ENCODE data around the gene EHMT1.

Gene EHMT1

GRCh38 chr9:137813167-137813566, 194.4 kb downstream of the EHMT1 start:
- no peak for DNase-seq

- no peak for DNase-seq
Measured at GRCh38 chr9:137813651-137814415, 195.0 kb downstream of the EHMT1 start.

- DNase-seq, result no peak
Measured at GRCh38 chr9:137814436-137814835, 195.6 kb downstream of the EHMT1 start.

- no peak for DNase-seq
Measured at GRCh38 chr9:137814841-137815240, 196.0 kb downstream of the EHMT1 start.

GRCh38 chr9:137815256-137816255, 196.8 kb downstream of the EHMT1 start:
- no peak for DNase-seq

- no peak for DNase-seq
Measured at GRCh38 chr9:137816531-137817235, 197.9 kb downstream of the EHMT1 start.

- DNase-seq, result no peak
Measured at GRCh38 chr9:137817236-137818200, 198.7 kb downstream of the EHMT1 start.

- no peak for DNase-seq
Measured at GRCh38 chr9:137818286-137818685, 199.5 kb downstream of the EHMT1 start.

- DNase-seq, result no peak
Measured at GRCh38 chr9:137820161-137820855, 201.5 kb downstream of the EHMT1 start.

- no peak for DNase-seq
Measured at GRCh38 chr9:137823986-137824771, 205.4 kb downstream of the EHMT1 start.

- DNase-seq, result no peak
Measured at GRCh38 chr9:137825324-137825989, 206.7 kb downstream of the EHMT1 start.

- no peak for DNase-seq
Measured at GRCh38 chr9:137827908-137828526, 209.2 kb downstream of the EHMT1 start.

GRCh38 chr9:137828527-137829259, 209.9 kb downstream of the EHMT1 start:
- peak; percentile 62 for DNase-seq

- DNase-seq, result no peak
Measured at GRCh38 chr9:137829260-137829996, 210.6 kb downstream of the EHMT1 start.

GRCh38 chr9:137832191-137832700, 213.4 kb downstream of the EHMT1 start:
- DNase-seq, result no peak

GRCh38 chr9:137832830-137833590, 214.2 kb downstream of the EHMT1 start:
- DNase-seq, result no peak
